H9 (cell line): ENCODE results near the gene NOXA1. TPM values are rescaled to one million over a fixed set of nuclear protein-coding genes. Genes with fewer than 3 reads are reported as not detected.

Source experiments
- DNase-seq: peaks from one replicate; pipeline ENCODE4 v3.0.0-alpha.2; 2017
- H2AFZ ChIP-seq: one replicate; pipeline ENCODE4 v1.6.1; 2013; ENCODE audit warnings: mild to moderate bottlenecking, low read length, control low read depth, moderate library complexity
- H2AK5ac ChIP-seq: 2 replicates; pipeline ENCODE4 v1.6.1; 2013; ENCODE audit warnings: low read length, control low read depth, mixed read lengths; ENCODE audit not compliant: insufficient read length
- H2BK120ac ChIP-seq: one replicate; pipeline ENCODE4 v1.6.1; 2013; ENCODE audit warnings: low read depth, mild to moderate bottlenecking, low read length, control low read depth, inconsistent platforms; ENCODE audit not compliant: poor library complexity, severe bottlenecking
- H2BK12ac ChIP-seq: 2 replicates; pipeline ENCODE4 v1.6.1; 2013; ENCODE audit warnings: low read length, control low read depth, mixed read lengths, low read depth; ENCODE audit not compliant: insufficient read length
- H2BK15ac ChIP-seq: 2 replicates; pipeline ENCODE4 v1.6.1; 2013; ENCODE audit warnings: low read depth, low read length, control low read depth
- H2BK20ac ChIP-seq: one replicate; pipeline ENCODE4 v1.6.1; 2013; ENCODE audit warnings: low read depth, mild to moderate bottlenecking, low read length, control low read depth, inconsistent platforms; ENCODE audit not compliant: poor library complexity, severe bottlenecking
- H2BK5ac ChIP-seq: 2 replicates; pipeline ENCODE4 v1.6.1; 2013; ENCODE audit warnings: low read length, control low read depth, mixed read lengths; ENCODE audit not compliant: insufficient read length
- H3K14ac ChIP-seq: 2 replicates; pipeline ENCODE4 v1.6.1; 2013; ENCODE audit warnings: low read length, control low read depth; ENCODE audit not compliant: insufficient read depth
- H3K18ac ChIP-seq: 2 replicates; pipeline ENCODE4 v1.6.1; 2013; ENCODE audit warnings: low read depth, mild to moderate bottlenecking, mixed read lengths, low read length, control low read depth; ENCODE audit not compliant: insufficient read length
- H3K23ac ChIP-seq: 2 replicates; pipeline ENCODE4 v1.6.1; 2013; ENCODE audit warnings: low read length, control low read depth, mixed read lengths, low read depth; ENCODE audit not compliant: insufficient read length
- H3K23me2 ChIP-seq: 2 replicates; pipeline ENCODE4 v1.6.1; 2013; ENCODE audit warnings: low read depth, mild to moderate bottlenecking, mixed read lengths, low read length, control low read depth; ENCODE audit not compliant: insufficient read length, poor library complexity, severe bottlenecking
- H3K27ac ChIP-seq: 2 replicates; pipeline ENCODE4 v1.5.1; 2013; ENCODE audit warnings: low read length, control low read depth, mixed read lengths, low read depth; ENCODE audit not compliant: insufficient read length
- H3K27me3 ChIP-seq: 2 replicates; pipeline ENCODE4 v1.6.1; 2013; ENCODE audit warnings: low read length, control low read depth, inconsistent platforms; ENCODE audit not compliant: insufficient read depth
- H3K4ac ChIP-seq: 2 replicates; pipeline ENCODE4 v1.6.1; 2013; ENCODE audit warnings: low read depth, mild to moderate bottlenecking, control low read depth, inconsistent platforms, low read length, moderate library complexity
- H3K4me1 ChIP-seq: 2 replicates; pipeline ENCODE4 v1.6.1; 2013; ENCODE audit warnings: low read length, control low read depth, inconsistent platforms; ENCODE audit not compliant: insufficient read depth
- H3K4me2 ChIP-seq: 2 replicates; pipeline ENCODE4 v1.6.1; 2013; ENCODE audit warnings: low read length, control low read depth, mixed read lengths; ENCODE audit not compliant: insufficient read length, insufficient read depth
- H3K56ac ChIP-seq: 2 replicates; pipeline ENCODE4 v1.6.1; 2013; ENCODE audit warnings: low read depth, mild to moderate bottlenecking, mixed read lengths, low read length, control low read depth; ENCODE audit not compliant: insufficient read length
- H3K79me1 ChIP-seq: 2 replicates; pipeline ENCODE4 v1.6.1; 2013; ENCODE audit warnings: low read depth, mild to moderate bottlenecking, moderate library complexity, low read length, control low read depth, inconsistent platforms; ENCODE audit not compliant: insufficient read depth, poor library complexity, severe bottlenecking
- H3K79me2 ChIP-seq: 2 replicates; pipeline ENCODE4 v1.6.1; 2013; ENCODE audit warnings: low read length, control low read depth, inconsistent platforms; ENCODE audit not compliant: insufficient read depth
- H3K9ac ChIP-seq: 2 replicates; pipeline ENCODE4 v1.6.1; 2013; ENCODE audit warnings: low read length, control low read depth, mixed read lengths; ENCODE audit not compliant: insufficient read length; ENCODE audit errors: extremely low read depth
- H3K9me3 ChIP-seq: one replicate; pipeline ENCODE4 v1.6.1; 2013; ENCODE audit warnings: low read depth, low read length, inconsistent platforms; ENCODE audit not compliant: control insufficient read depth
- H3T11ph ChIP-seq: one replicate; pipeline ENCODE4 v1.6.1; 2013; ENCODE audit warnings: mild to moderate bottlenecking, low read length, control low read depth, inconsistent platforms
- H4K20me1 ChIP-seq: one replicate; pipeline ENCODE4 v1.6.1; 2013; ENCODE audit not compliant: control insufficient read depth, insufficient read length, insufficient read depth
- H4K5ac ChIP-seq: 2 replicates; pipeline ENCODE4 v1.6.1; 2013; ENCODE audit warnings: low read depth, mild to moderate bottlenecking, mixed read lengths, low read length, control low read depth; ENCODE audit not compliant: insufficient read length
- H4K8ac ChIP-seq: replicated peaks from 2 replicates; pipeline ENCODE4 v1.6.1; 2013; ENCODE audit warnings: low read length, control low read depth, mixed read lengths, low read depth; ENCODE audit not compliant: insufficient read length
- H4K91ac ChIP-seq: 2 replicates; pipeline ENCODE4 v1.6.1; 2013; ENCODE audit warnings: low read depth, mild to moderate bottlenecking, moderate library complexity, mixed read lengths, low read length, control low read depth; ENCODE audit not compliant: insufficient read length
- H3K27ac Mint-ChIP-seq, 3 experiments: 2 replicates in 2 of 3; 3 replicates in 1 of 3; pipeline ENCODE4 v1.8.0; 2020 to 2021; ENCODE audit warnings: mixed read lengths in 3 of 3, mild to moderate bottlenecking in 1 of 3, moderate library complexity in 1 of 3
- H3K27me3 Mint-ChIP-seq: 2 replicates; pipeline ENCODE4 v1.8.0; 2021; ENCODE audit warnings: low read depth, mild to moderate bottlenecking, moderate library complexity, mixed read lengths
- H3K36me3 Mint-ChIP-seq, 3 experiments: 2 replicates in 2 of 3; 3 replicates in 1 of 3; pipeline ENCODE4 v1.8.0; 2020 to 2021; ENCODE audit warnings: low read depth in 3 of 3, mixed read lengths in 3 of 3; ENCODE audit not compliant: insufficient read depth in 1 of 3
- H3K4me1 Mint-ChIP-seq, 2 experiments: 2 replicates each; pipeline ENCODE4 v1.8.0; 2020; ENCODE audit warnings: mixed read lengths in 2 of 2
- H3K4me3 Mint-ChIP-seq, 2 experiments: 2 replicates in 1 of 2; 3 replicates in 1 of 2; pipeline ENCODE4 v1.8.0; 2020 to 2021; ENCODE audit warnings: mild to moderate bottlenecking in 2 of 2, mixed read lengths in 2 of 2, moderate library complexity in 1 of 2
- H3K9me3 Mint-ChIP-seq, 2 experiments: 2 replicates in 1 of 2; 3 replicates in 1 of 2; pipeline ENCODE4 v1.8.0; 2020; ENCODE audit warnings: mild to moderate bottlenecking in 2 of 2, mixed read lengths in 2 of 2, moderate library complexity in 1 of 2
- CTCF ChIP-seq: fragments of 200-600 bp; sonication (generic); conservative IDR thresholded peaks from 3 replicates; pipeline ENCODE4 v1.8.0; 2021; ENCODE audit warnings: antibody characterized with exemption, mild to moderate bottlenecking
- WGBS: extraction: QIAGEN DNeasy Blood & Tissue Kit; methylation state at CpG from one replicate; pipeline ENCODE4 v1.1.7; 2013; ENCODE audit warnings: missing lambda C conversion rate, low lambda C conversion rate, mixed read lengths; ENCODE audit not compliant: insufficient read length; ENCODE audit errors: extremely low coverage; 5-methylcytosine and 5-hydroxymethylcytosine counted together
- total RNA-seq: library from RNA; stranded (reverse); gene quantifications from 2 replicates; pipeline ENCODE4 v1.2.1, GENCODE V29; 2021

NOXA1 gene
- total RNA-seq, 1 experiment from 2014 or later: 2.0 TPM

- Histone ChIP-seq H3T11ph (no peak overlapping the region), H4K5ac (no peak overlapping the region), H4K20me1 (no peaks in the 10 kb centered on the region), H3K4me2 (no peak overlapping the region), H2BK120ac (no peak overlapping the region), H2AK5ac (no peak overlapping the region), H2BK20ac (no peak overlapping the region), H2BK12ac (no peak overlapping the region), H3K79me2 (no peaks in the 10 kb centered on the region), H3K56ac (no peak overlapping the region), H3K27me3 (no peaks in the 10 kb centered on the region; the same call in 1 of the 2 replicates), H3K9me3 (no peaks in the 10 kb centered on the region), H3K23me2 (peaks cover under 1% of the 10 kb centered on the region), H3K4me1 (no peaks in the 10 kb centered on the region), H4K91ac (no peak overlapping the region), H2AFZ (no peak overlapping the region), H3K4ac (no peak overlapping the region), H3K9ac (no peak overlapping the region), H2BK5ac (no peak overlapping the region), H3K27ac (no peak overlapping the region), H3K79me1 (no peaks in the 10 kb centered on the region), H3K18ac (no peak overlapping the region), H4K8ac (no peak overlapping the region), H3K23ac (no peak overlapping the region), H2BK15ac (no peak overlapping the region), H3K14ac (no peak overlapping the region)
- H3K9me3 Mint-ChIP-seq: no peaks in the 10 kb centered on the region
- no peak for TF ChIP-seq CTCF
- no CpG with 5 or more reads among the region's 16 CpGs for WGBS
- H3K36me3 Mint-ChIP-seq: no peaks in the 10 kb centered on the region
- H3K27me3 Mint-ChIP-seq: peaks cover 19% of the 10 kb centered on the region
- DNase-seq: no peak
- no peak overlapping the region for H3K4me3 Mint-ChIP-seq
- no peaks in the 10 kb centered on the region for H3K4me1 Mint-ChIP-seq
- no peak overlapping the region for H3K27ac Mint-ChIP-seq
These were observed 44.0 kb downstream of the NOXA1 start for GRCh38 chr9:137467161-137467581.
